Activated B cell treated with CpG ODN at 0.5 μM for 24 hours (primary cell): ENCODE data around the gene ADAMTSL1. TPM values are rescaled to one million over a fixed set of nuclear protein-coding genes. Genes with fewer than 3 reads are reported as not detected.

ENCODE experiments used
- ATAC-seq: fragments of 200-7000 bp; cut with Tn5 transposase; one replicate; pipeline ENCODE4 v1.10.0; 2021; ENCODE audit warnings: low read depth, mild to moderate bottlenecking, moderate library complexity
- CTCF ChIA-PET: fragments of 350-600 bp; sonication (Branson Sonifier 250); formaldehyde crosslinking; loops from one replicate; lab custom pipeline; 2021; ENCODE audit warnings: antibody characterized with exemption; lab: Charles Lee
- POLR2A ChIA-PET: fragments of 350-600 bp; sonication (Branson Sonifier 250); formaldehyde crosslinking; loops from one replicate; lab custom pipeline; 2021; ENCODE audit warnings: antibody characterized with exemption; lab: Charles Lee
- DNase-seq: peaks from one replicate; pipeline ENCODE4 v3.0.0; 2022
- H3K27ac Mint-ChIP-seq: one replicate; pipeline ENCODE4 v1.8.0; 2020; ENCODE audit warnings: mixed read lengths
- H3K27me3 Mint-ChIP-seq: one replicate; pipeline ENCODE4 v1.8.0; 2021; ENCODE audit warnings: mixed read lengths
- H3K36me3 Mint-ChIP-seq: one replicate; pipeline ENCODE4 v1.8.0; 2021; ENCODE audit warnings: low read depth, mixed read lengths
- H3K4me1 Mint-ChIP-seq: one replicate; pipeline ENCODE4 v1.8.0; 2021; ENCODE audit warnings: mixed read lengths
- H3K4me3 Mint-ChIP-seq: one replicate; pipeline ENCODE4 v1.8.0; 2020; ENCODE audit warnings: mild to moderate bottlenecking, mixed read lengths
- H3K9me3 Mint-ChIP-seq: one replicate; pipeline ENCODE4 v1.8.0; 2020; ENCODE audit warnings: mixed read lengths
- CTCF ChIP-seq: fragments of 200-600 bp; IDR thresholded peaks from one replicate; pipeline ENCODE4 v1.8.0; 2022; ENCODE audit warnings: antibody characterized with exemption, mild to moderate bottlenecking
- intact Hi-C: fragments of 100-400 bp; cut with micrococcal nuclease; formaldehyde crosslinking; loops from one replicate; pipeline ENCODE4 v1.15.1; 2024
- total RNA-seq: library from RNA; stranded (reverse); gene quantifications from 2 replicates; pipeline ENCODE4 v1.2.3, GENCODE V29; 2022

Gene ADAMTSL1
- total RNA-seq, 1 donor from 2014 or later: not detected

- Mint-ChIP-seq H3K4me1 (no peaks in the 10 kb centered on the region), H3K9me3 (no peaks in the 10 kb centered on the region), H3K36me3 (no peaks in the 10 kb centered on the region), H3K27me3 (no peaks in the 10 kb centered on the region), H3K27ac (no peak overlapping the region), H3K4me3 (no peak overlapping the region)
- ATAC-seq (no peak), DNase-seq (no peak)
- ChIA-PET POLR2A (no interaction called here), CTCF (no interaction called here)
- intact Hi-C loops: no loop called here
- TF ChIP-seq CTCF: no peak
Observed at GRCh38 chr9:18548456-18548855, 74.5 kb downstream of the ADAMTSL1 start.

GRCh38 chr9:18549772-18550171 lies 75.8 kb downstream of the ADAMTSL1 start:
- no peak overlapping the region for H3K4me3 Mint-ChIP-seq
- no peaks in the 10 kb centered on the region for H3K36me3 Mint-ChIP-seq
- no peaks in the 10 kb centered on the region for H3K4me1 Mint-ChIP-seq
- H3K27ac Mint-ChIP-seq: no peak overlapping the region
- intact Hi-C loops: no loop called here
- DNase-seq (no peak), ATAC-seq (no peak)
- ChIA-PET CTCF (no interaction called here), POLR2A (no interaction called here)
- TF ChIP-seq CTCF: no peak
- no peaks in the 10 kb centered on the region for H3K27me3 Mint-ChIP-seq
- no peaks in the 10 kb centered on the region for H3K9me3 Mint-ChIP-seq

GRCh38 chr9:18550286-18550685 lies 76.3 kb downstream of the ADAMTSL1 start:
- Mint-ChIP-seq H3K27ac (no peak overlapping the region), H3K27me3 (no peaks in the 10 kb centered on the region), H3K4me3 (no peak overlapping the region), H3K36me3 (no peaks in the 10 kb centered on the region), H3K4me1 (no peaks in the 10 kb centered on the region), H3K9me3 (no peaks in the 10 kb centered on the region)
- ChIA-PET CTCF (no interaction called here), POLR2A (no interaction called here)
- intact Hi-C loops: no loop called here
- ATAC-seq (no peak), DNase-seq (no peak)
- no peak for TF ChIP-seq CTCF

- H3K36me3 Mint-ChIP-seq: no peaks in the 10 kb centered on the region
- intact Hi-C loops: no loop called here
- CTCF ChIA-PET: no interaction called here
- H3K4me3 Mint-ChIP-seq: no peak overlapping the region
- H3K9me3 Mint-ChIP-seq: no peaks in the 10 kb centered on the region
- no peaks in the 10 kb centered on the region for H3K4me1 Mint-ChIP-seq
- POLR2A ChIA-PET: no interaction called here
- TF ChIP-seq CTCF: no peak
- ATAC-seq (no peak), DNase-seq (no peak)
- no peaks in the 10 kb centered on the region for H3K27me3 Mint-ChIP-seq
- no peak overlapping the region for H3K27ac Mint-ChIP-seq
Observed at GRCh38 chr9:18554244-18554643, 80.3 kb downstream of the ADAMTSL1 start.

- Mint-ChIP-seq H3K9me3 (peaks cover 3% of the 10 kb centered on the region), H3K4me3 (no peak overlapping the region), H3K4me1 (no peaks in the 10 kb centered on the region), H3K36me3 (no peaks in the 10 kb centered on the region), H3K27me3 (no peaks in the 10 kb centered on the region), H3K27ac (no peak overlapping the region)
- intact Hi-C loops: no loop called here
- ChIA-PET POLR2A (no interaction called here), CTCF (no interaction called here)
- no peak for ATAC-seq
- DNase-seq: no peak
- TF ChIP-seq CTCF: no peak
Observed at GRCh38 chr9:18555105-18555883, 81.3 kb downstream of the ADAMTSL1 start.
